ENCODE measurements around the gene SV2B. TPM values are rescaled to one million over a fixed set of nuclear protein-coding genes. Genes with fewer than 3 reads are reported as not detected.
A peak's percentile ranks its signal among the peaks of the same experiment; 100 is the strongest.
"Not testable (repeated sequence)": the region's sequence is repeated elsewhere in the genome, so short reads cannot be mapped to it uniquely, and the experiment has no call there.

SV2B gene
- polyA plus RNA-seq, 4 donors: 0.79 to 1.3 (median 0.87) TPM

DNA sequence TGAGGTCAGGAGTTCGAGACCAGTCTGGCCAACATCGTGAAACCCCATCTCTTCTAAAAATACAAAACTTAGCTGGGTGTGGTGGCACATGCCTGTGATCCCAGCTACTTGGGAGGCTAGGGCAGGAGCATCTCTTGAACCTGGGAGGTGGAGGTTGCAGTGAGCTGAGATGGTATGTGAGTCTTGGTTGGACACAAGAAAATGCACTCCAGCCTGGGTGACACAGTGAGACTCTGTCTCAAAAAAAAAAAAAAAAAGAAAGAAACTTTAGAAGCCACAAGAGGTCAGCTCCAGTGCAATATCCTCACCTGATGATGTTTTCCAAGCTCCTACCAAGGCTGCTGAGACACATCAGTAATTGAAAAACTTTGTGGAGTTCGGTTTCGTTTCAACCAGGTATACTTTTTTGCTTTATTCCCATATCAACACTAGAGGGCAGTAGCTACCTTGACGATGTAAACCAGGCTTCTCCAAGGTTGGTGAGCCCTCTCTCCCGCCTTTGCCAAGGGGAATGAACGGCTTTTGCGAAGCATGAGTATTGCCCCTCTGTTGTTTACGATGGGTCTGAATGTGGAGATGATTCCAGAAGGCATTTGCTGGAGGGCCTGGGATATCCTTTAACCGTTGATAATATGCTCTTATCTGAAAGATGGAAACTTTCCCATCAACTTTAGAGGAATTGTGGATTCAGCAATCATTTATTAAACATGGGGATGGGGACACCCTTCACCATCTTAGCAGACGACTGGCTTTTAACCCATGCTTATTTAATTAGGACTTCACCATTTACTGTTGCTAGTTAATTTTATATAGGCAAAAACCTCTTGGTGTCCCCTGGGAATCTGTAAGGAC, 202.8 kb downstream of the SV2B start:
- peak; percentile 44 to 51 (median 48) for DNase-seq (ENCODE audit: low read depth in 4 of 4, low spot score in 3 of 4)

DNA sequence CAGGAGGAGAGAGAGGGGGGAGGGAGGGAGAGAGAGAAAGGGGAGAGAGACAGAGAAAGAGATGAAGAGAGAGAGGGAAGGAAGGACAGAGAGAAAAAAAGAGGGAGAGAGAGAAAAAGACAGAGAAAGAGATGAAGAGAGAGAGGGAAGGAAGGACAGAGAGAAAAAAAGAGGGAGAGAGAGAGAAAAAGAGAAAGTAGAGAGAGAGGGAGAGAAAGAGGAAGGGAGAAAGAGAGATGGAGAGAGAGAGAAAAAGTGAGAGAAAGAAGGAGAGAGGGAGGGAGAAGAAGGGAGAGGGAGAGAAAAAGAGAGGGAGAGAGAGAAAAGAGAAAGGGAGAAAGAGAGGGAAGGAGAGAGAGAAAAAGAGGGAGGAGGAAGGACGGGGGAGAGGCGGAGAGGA, 204.2 kb downstream of the SV2B start:
- DNase-seq (ENCODE audit: low read depth in 4 of 4, low spot score in 3 of 4): no peak

DNA sequence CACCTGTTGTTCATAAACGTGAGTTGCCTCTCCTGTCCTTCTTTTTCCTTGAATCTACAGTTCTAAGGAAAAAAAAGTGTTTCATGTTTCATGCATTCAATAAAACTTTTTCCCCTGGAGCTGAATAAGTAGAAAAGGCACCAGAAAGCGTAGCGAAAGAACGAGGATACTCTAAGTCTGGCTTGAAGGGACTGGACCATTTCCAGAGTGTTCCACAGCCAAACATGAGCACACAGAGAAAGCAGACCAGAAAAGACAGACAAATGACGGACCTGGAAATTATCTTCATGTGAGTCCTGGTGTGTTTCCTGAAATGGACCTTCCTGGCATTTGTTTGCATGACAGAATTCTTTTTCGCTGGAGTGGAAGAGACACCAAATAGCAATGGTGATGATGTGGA, 204.7 kb downstream of the SV2B start:
- no peak for DNase-seq (ENCODE audit: low read depth in 4 of 4, low spot score in 3 of 4)

DNA sequence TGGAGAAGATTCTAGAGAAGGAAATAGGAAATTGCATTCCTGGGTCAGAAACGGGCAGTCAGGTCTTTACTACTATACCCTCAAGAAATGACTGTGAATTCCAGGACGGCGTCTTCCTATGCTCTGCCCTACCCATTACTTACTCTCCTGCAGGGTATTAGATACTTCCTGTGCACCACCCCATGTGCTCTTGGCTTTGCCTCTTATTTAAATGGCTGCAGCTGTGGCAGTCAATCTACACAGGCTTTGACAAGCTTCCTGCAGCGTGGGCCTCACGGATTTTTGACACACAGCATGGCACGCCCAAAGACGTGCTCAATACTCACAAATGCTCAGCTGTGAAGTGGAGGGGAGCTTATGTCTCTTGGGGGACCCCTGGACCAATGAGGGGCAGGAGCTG, 206.1 kb downstream of the SV2B start:
- no peak for DNase-seq (ENCODE audit: low read depth in 4 of 4, low spot score in 3 of 4)

DNA sequence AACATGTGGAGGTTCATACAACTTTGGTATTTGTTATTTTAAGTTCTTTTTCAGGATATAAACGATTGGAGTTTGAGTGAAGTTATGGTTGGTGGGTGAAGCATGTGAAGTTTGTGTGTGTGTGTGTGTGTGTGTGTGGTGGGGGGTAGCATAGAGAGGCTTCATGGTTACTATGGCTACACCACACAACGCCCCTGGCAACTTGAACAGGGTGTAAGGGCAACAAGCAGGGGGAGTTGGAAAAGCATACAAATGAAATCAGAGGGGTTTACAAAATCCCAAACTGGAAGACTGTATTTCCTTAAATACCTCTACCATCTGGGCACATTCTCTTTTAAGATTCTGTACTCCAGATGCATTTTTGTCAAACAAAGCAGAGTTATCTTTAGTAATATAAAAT, 207.5 kb downstream of the SV2B start:
- no peak for DNase-seq (ENCODE audit: low read depth in 4 of 4, low spot score in 3 of 4)

DNA sequence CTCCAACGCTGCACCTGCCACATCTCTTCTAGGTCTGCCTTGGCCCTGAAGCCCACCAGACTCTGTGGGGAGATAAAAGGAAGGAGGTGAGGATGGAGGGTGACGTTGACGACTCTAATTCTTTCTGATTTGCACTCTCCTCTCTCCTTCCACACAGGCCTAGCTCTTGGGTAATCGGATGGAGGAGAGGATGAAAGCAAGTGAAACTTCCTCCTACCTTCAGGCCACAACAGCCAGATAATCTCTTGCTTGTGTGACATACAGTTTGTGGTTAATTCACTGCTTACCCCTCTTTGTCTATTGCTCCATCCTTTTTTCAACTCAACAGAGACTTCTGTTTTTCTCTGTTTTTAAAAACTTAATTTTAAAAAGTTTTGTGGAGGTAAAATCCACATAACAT, 208.1 kb downstream of the SV2B start:
- DNase-seq (ENCODE audit: low read depth in 4 of 4, low spot score in 3 of 4): no peak

DNA sequence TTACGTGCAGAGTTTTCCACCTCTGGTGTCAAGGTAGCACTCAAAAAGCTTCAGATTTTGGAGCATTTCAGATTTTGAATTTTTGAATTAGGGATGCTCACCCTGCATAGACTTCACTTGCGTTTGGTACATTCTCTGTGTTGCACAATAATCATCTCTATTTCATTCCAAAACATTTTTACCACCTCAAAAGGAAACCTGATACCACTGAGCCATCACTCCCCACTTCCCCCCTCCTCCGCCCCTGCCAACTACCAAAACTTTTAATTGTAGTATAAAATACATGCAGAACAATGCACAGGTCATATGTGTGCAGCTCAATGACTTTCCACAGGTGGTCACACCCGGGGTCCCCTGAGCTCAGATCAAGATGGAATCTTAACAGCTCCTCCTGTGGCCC, 208.8 kb downstream of the SV2B start:
- DNase-seq (ENCODE audit: low read depth in 4 of 4, low spot score in 3 of 4): no peak

DNA sequence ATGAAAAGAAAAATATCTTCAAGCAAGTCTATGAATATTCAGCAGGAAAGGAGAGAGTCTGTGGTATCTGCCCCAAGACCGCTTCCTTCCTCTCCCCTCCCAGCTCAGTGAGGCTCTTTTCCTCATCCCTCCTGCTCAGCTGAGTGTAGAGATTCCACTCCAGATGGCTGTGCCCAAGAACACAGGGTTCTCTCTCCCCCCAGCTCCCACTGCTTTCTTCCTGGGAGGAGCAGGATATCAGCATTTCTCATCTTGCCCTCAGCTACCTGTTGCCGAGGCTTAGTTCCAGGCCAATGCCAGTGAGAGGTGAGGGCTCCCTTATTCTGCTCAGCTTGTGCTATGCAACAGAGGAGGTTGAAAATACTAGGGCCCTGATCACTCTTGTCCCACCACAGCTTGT, 211.9 kb downstream of the SV2B start:
- DNase-seq (ENCODE audit: low read depth in 4 of 4, low spot score in 3 of 4): no peak

DNA sequence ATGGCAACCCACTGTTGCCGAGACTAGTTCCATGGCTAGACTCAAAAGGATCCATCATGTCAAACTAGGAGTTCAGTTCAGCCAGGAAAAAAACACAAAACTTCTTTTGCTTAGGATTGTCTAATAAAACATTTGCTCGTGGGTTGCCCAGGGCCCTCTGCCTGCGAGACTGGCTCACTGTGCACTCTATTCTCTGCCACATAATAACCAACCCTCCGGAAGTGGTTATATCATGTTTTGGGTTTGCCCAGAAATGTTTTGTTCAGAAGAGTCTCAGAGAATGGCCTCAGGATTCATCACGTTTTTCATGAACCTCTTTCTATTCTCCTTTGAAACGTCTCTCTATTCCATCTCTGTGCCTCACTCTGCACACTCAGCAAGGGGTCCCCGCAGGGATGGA, 216.1 kb downstream of the SV2B start:
- DNase-seq (ENCODE audit: low read depth in 4 of 4, low spot score in 3 of 4): no peak

DNA sequence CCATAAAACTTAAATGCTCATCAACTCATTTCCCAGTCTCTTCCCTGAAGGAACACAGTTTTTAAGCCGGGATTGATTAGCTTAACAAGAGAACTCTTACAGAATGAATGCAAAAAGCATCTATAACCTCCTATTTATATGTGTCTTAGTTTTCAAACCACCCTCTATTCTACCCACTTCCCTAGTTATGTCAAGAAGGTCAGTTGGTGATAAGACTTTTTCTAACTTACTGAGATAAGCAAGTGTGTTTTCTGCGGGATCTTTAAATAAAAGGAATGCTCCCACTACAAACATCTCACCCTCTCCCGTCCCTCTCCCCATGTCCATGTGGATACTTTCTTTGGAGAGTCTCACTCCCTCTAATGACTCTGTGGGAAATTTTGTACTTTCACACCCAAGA, 218.5 kb downstream of the SV2B start:
- DNase-seq (ENCODE audit: low read depth in 4 of 4, low spot score in 3 of 4): no peak

DNA sequence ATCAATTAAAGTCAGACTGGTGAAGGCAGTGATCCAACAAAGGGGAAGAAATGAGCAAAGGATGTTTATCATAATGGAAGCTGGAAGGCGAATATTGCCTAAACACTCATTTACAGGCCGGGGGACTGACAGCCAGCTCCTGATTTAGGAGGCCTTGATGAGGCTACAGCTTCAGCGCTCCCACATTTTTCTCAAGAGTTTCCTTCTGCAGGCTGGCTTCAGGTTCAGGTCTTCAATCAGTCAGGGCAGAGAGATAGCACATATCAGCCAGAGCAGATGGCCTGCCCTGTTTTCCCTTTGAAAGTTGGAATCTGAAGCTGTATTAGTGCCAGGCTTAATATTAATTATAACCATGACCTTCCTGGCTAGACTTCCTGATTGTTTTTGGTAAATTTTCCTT, 218.9 kb downstream of the SV2B start:
- DNase-seq (ENCODE audit: low read depth in 4 of 4, low spot score in 3 of 4): no peak

DNA sequence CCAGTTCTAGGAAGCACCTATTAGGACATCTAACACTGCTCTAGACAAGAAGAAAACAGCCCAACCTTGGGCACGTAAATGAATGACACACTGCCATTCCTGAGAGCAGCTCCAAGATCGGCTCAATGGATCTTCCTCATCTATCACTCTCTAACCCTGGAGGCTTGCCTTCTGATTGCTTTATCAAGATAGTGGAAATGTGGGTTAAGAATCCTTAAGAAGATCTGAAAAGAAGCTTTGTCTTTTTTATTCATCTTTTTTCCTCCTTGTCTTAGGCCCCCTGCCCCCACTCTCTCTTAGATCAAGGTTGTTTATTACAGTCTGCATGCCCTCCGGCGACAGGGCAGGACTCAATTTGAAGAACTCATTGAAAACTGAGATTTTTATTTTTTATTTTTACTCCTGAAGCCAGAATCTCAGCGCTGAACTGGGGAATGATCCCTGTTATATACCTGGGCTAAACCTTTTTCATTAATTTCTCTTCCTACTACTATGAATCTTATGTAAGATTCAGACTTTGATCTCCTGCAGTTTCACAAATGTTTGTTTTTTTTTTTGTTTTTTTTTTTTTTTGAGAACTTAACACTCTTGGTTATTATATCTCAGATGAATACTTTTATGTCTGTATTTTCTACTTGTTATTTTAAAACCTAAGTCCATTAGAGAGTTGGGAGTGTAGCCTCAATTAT, 219.5 kb downstream of the SV2B start:
- no peak for DNase-seq (ENCODE audit: low read depth in 4 of 4, low spot score in 3 of 4)

DNA sequence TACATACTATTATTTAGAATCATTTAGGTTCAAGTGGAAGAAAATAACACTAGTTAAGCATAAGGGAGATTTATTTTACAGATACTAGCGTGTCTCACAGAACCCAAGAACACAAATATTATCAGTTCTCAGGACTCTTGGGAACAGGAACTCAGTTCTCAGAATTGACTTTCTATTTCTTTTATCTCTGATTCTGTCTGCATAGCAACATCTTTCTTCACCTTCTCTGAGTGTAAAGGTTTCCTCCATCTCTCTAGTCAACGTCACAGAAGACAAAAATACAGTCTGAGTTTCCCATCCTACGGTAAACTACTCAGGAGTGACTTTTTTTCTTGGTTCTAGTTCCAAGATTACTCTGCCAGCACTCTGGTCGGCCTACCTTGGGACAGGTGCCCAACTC, 220.0 kb downstream of the SV2B start:
- no peak for DNase-seq (ENCODE audit: low read depth in 4 of 4, low spot score in 3 of 4)

DNA sequence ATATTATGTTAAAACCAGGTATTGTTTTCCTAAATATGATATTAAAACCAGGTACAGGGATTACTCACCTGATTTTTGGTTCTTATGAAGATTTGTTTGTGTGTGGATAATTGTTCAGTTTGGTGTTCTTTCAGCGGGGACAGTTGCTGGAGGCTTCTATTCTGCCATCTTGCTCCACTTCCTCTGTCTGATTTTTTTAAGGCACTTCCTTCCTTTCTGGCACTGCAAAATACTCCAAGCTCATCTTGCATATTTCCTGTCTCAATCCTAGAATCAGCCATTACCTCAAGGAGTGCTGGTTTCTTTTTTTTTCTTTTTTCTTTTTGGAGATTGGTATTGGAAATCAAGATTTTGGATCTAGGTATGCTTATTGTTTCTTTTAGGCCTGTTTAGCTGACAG, 229.9 kb downstream of the SV2B start:
- DNase-seq (ENCODE audit: low read depth in 4 of 4, low spot score in 3 of 4): no peak

DNA sequence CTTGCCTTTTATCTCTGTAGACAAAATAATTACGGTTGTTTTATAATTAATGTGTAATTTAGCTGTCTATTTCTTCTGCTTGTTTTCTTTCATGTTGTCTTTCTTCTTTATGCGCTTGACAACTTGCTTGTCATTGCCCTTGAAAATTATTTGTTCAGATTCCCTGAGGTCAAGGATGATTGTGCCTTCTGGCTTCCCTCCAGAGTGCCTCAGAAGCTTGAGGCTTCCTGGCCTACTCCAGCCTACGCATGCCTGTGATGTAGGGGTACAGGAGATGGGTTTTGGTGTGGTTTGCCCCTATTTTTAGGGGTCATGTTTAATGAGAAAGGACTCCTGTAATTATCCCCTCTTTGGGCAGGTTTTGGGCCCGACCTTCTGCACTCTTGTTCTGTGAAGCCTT, 231.5 kb downstream of the SV2B start:
- no peak for DNase-seq (ENCODE audit: low read depth in 4 of 4, low spot score in 3 of 4)

DNA sequence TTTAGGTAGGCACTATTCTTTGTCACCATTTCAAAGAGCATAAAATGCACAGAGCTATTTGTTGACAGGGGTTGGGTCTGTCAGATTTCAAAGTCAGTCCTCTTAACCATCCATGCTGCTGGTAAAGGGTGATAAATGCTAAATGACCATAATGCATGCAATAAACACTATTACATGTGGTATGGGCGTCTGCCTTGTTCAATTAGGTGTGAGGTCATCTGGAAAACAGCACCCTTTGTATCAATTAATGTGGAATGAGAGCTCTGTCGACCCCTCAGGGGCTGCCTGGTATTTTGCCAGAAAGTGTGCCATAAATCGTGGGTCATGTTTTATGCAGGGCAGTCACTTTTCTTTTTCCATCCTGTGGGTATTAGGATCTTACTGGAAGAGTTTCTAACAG, 235.6 kb downstream of the SV2B start:
- no peak for DNase-seq (ENCODE audit: low read depth in 4 of 4, low spot score in 3 of 4)

DNA sequence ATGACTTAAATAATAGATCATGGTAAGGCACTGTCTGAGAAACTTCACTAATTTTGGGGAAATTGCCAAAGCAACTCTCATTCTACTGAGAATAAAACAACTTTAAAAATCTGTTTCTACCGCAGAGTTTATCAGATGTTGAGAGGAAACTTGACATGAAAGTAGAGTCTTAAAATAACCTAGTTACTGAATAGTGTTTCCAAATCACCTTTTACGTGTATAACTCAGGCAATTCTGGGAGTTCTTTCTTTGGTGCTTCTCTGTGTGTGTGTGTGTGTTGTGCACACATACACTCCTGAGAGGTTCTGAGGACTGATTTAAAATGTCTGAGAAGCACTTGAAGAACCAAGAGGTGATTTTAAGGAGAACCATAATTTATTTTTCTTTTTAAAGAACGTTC, 236.6 kb downstream of the SV2B start:
- no peak for DNase-seq (ENCODE audit: low read depth in 4 of 4, low spot score in 3 of 4)

DNA sequence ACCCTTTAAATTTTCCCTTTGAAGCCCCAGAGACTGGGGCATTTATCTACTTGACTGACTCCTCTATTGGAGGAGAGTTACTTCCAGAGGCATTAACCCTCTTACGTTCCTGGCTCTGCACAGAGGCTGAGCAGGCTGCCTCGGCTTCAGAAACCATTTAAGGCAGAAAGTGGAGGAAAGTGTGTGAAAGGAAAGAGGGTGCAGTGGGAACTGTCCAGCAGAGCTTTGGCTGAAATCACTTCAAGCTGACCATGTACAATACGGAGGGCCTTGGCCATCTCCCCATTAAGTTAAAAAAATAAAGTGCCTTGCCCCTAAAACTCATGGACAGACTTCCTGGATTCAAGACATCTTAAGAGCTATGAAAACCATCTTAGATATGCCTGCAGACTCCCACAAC, 238.7 kb downstream of the SV2B start:
- peak; percentile 29 to 66 (median 54) for DNase-seq (ENCODE audit: low read depth in 4 of 4, low spot score in 3 of 4)

DNA sequence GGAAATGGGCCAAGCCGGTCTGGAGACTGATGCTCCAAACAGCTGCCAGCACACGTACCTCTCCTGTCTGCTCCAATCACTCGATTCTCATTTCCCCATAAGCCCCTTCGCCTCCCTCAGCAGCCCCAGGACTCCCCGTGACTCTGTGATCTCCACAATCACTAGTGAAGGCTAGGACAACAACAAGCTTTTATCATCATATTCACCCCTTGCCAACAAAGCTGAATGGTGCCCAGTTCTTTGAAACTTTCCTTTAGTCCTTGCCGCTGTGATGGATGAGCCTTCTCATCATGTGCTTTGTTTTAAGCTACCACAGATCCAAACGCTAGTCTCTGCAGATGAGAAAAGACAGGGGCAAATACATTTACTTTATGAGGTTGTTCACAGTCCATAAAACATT, 242.0 kb downstream of the SV2B start:
- DNase-seq (ENCODE audit: low read depth in 4 of 4, low spot score in 3 of 4): no peak

DNA sequence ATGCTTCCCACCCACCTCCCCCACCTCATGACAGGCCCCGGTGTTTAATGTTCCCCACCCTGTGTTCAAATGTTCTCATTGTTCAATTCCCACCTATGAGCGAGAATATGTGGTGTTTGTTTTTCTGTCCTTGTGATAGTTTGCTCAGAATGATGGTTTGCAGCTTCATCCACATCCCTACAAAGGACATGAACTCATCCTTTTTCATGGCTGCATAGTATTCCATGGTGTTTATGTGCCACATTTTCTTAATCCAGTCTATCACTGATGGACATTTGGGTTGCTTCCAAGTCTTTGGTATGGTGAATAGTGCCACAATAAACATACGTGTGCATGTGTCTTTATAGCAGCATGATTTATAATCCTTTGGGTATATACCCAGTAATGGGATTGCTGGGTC, 244.9 kb downstream of the SV2B start:
- DNase-seq (ENCODE audit: low read depth in 4 of 4, low spot score in 3 of 4): not testable (repeated sequence)

DNA sequence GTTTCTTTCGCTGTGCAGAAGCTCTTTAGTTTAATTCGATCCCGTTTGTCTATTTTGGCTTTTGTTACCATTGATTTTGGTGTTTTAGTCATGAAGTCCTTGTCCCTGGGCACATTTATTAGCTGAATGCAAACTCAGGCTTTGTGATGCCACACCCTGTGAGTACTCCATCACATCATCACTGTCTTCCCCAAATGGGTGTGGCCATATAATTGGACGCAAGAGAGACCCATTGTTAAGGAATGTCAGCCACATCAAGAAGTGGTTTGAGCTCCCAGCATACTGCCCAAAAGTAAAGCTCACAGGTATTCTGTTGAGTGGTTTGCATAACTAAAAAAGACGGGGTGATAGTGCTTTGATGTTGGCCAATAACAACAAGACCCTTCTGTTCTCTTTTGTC, 245.7 kb downstream of the SV2B start:
- no peak for DNase-seq (ENCODE audit: low read depth in 4 of 4, low spot score in 3 of 4)

DNA sequence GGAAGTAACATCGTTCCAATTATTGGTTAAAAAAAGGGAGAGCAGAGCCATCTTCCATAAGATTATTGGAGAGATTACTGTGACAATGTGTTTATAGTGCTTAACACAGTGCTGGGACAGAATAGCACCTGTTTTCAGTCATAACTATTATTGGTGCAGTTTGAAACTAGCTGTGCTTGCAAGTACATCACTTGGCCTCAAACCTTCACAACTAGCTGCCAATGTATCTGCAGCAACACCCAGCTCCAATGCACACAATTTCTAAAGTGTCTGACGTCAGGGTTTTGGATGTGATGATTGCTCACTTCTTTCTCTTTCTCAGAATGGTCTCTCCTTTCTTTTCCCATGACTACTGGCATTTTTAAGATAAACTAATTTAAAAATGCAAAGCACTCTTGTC, 246.2 kb downstream of the SV2B start:
- DNase-seq (ENCODE audit: low read depth in 4 of 4, low spot score in 3 of 4): no peak

Measured in left renal pelvis (tissue), 4 donors.